ENCODE results near the gene NPTN.

DNA sequence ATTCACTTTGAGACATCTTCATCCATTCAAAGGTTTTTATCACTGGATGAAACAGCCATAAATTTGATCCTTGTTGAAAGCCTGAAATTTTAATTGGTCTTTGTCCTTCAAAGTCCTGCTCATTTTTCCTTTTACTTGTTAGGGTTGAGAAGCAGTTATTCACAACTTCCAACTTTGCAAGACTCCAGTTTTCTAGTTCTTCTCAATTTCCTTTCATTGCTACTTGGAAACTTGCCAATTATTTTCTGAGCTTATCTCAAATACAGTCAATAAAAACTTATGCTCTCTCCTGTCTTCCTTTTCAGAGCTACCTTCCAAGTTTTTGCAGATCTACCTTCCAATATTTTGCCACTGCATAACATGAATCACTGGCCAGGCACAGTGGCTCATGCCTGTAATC, 27.3 kb upstream of the NPTN start:
- TF ChIP-seq FOXM1 (IDR thresholded peaks at IDR 0.05; ENCODE audit: borderline replicate concordance) (no peak), FOXK2 (IDR thresholded peaks at IDR 0.05) (no peak), ELF4 (IDR thresholded peaks at IDR 0.05) (no peak), NFRKB (IDR thresholded peaks at IDR 0.05) (no peak), SUZ12 (IDR thresholded peaks at IDR 0.05) (no peak), ARNT (IDR thresholded peaks at IDR 0.05) (no peak)

Data from HEK293T (cell line).